ENCODE data around the gene KIAA1671.

DNA sequence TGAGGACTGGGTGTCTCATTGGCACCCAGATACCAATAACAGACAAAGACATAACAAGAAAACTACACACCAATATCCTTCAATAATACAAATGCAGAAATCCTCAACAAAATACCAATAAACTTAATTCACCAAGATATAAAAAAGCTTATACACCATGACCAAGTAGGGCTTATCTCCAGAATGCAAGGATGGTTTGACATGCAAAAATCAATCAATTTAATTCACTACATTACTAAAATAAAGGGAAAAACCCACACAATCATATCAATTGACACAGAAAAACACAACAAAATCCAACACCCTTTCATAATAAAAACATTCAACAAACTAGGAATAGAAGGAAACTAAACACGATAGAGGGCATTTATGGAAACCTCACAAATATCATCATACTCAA is 46.6 kb upstream of the KIAA1671 start:
- TF ChIP-seq, protein P1, sequence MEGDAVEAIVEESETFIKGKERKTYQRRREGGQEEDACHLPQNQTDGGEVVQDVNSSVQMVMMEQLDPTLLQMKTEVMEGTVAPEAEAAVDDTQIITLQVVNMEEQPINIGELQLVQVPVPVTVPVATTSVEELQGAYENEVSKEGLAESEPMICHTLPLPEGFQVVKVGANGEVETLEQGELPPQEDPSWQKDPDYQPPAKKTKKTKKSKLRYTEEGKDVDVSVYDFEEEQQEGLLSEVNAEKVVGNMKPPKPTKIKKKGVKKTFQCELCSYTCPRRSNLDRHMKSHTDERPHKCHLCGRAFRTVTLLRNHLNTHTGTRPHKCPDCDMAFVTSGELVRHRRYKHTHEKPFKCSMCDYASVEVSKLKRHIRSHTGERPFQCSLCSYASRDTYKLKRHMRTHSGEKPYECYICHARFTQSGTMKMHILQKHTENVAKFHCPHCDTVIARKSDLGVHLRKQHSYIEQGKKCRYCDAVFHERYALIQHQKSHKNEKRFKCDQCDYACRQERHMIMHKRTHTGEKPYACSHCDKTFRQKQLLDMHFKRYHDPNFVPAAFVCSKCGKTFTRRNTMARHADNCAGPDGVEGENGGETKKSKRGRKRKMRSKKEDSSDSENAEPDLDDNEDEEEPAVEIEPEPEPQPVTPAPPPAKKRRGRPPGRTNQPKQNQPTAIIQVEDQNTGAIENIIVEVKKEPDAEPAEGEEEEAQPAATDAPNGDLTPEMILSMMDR (conservative IDR thresholded peaks at IDR 0.05): no peak
- no peak for TF ChIP-seq ZFX (IDR thresholded peaks at IDR 0.05)
